ENCODE measurements around the gene STRBP. TPM values are rescaled to one million over a fixed set of nuclear protein-coding genes. Genes with fewer than 3 reads are reported as not detected.

STRBP gene
- total RNA-seq, 1 donor from 2014 or later = 56.7 TPM

DNA sequence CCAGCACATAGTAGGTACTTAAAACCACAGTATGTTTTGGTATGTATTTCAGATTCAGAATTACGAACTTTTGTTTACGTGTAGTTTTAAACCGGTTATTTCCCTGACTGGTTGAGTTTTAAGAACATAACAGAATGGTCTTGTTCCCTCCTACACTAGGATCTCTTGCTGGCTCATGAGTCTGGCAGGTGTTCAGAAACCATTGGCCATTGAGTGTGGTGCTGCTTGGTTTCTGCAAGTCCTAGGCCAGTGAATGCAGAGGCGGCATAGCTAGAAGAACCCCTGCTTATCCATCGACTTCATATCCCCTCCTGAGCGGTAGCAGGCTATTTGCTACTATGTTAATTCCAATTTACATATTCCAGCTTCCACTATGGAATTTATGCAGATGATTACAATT lies 169.3 kb downstream of the STRBP start:
- Mint-ChIP-seq H3K9me3 (no peaks in the 10 kb centered on the region), H3K4me1 (ENCODE audit: unreplicated experiment) (peaks cover 15% of the 10 kb centered on the region), H3K4me3 (no peak overlapping the region), H3K27me3 (no peaks in the 10 kb centered on the region), H3K36me3 (peaks cover 30% of the 10 kb centered on the region), H3K27ac (peak overlapping the region; percentile 4)
- TF ChIP-seq, protein P1, sequence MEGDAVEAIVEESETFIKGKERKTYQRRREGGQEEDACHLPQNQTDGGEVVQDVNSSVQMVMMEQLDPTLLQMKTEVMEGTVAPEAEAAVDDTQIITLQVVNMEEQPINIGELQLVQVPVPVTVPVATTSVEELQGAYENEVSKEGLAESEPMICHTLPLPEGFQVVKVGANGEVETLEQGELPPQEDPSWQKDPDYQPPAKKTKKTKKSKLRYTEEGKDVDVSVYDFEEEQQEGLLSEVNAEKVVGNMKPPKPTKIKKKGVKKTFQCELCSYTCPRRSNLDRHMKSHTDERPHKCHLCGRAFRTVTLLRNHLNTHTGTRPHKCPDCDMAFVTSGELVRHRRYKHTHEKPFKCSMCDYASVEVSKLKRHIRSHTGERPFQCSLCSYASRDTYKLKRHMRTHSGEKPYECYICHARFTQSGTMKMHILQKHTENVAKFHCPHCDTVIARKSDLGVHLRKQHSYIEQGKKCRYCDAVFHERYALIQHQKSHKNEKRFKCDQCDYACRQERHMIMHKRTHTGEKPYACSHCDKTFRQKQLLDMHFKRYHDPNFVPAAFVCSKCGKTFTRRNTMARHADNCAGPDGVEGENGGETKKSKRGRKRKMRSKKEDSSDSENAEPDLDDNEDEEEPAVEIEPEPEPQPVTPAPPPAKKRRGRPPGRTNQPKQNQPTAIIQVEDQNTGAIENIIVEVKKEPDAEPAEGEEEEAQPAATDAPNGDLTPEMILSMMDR (conservative IDR thresholded peaks at IDR 0.05) = no peak
- DNase-seq (ENCODE audit: extremely low spot score, unreplicated experiment) = no peak

DNA sequence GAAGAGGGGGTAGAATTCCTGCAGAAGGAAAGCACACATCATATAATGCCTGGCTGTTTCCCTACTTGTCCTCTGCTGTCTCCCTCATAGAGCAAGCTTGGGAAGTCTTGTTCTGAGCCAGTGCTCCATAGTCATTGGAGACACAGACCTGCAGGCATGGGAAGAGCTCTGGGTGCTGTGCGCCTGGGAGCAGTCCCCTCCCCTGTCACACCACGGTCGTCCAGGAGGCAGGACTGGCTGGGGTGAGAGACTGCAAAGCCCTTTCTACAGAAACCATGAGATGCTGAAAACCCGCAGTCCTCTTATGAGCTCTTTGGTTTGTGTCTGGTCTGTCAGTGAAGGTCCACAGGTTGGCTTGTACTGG lies 170.3 kb downstream of the STRBP start:
- no peak overlapping the region for H3K4me3 Mint-ChIP-seq
- no peaks in the 10 kb centered on the region for H3K9me3 Mint-ChIP-seq
- H3K4me1 Mint-ChIP-seq (ENCODE audit: unreplicated experiment) = peaks cover 13% of the 10 kb centered on the region
- H3K27me3 Mint-ChIP-seq = no peaks in the 10 kb centered on the region
- TF ChIP-seq, protein P1 (conservative IDR thresholded peaks at IDR 0.05) = no peak
- no peak overlapping the region for H3K27ac Mint-ChIP-seq
- peaks cover 37% of the 10 kb centered on the region for H3K36me3 Mint-ChIP-seq
- no peak for DNase-seq (ENCODE audit: extremely low spot score, unreplicated experiment)

DNA sequence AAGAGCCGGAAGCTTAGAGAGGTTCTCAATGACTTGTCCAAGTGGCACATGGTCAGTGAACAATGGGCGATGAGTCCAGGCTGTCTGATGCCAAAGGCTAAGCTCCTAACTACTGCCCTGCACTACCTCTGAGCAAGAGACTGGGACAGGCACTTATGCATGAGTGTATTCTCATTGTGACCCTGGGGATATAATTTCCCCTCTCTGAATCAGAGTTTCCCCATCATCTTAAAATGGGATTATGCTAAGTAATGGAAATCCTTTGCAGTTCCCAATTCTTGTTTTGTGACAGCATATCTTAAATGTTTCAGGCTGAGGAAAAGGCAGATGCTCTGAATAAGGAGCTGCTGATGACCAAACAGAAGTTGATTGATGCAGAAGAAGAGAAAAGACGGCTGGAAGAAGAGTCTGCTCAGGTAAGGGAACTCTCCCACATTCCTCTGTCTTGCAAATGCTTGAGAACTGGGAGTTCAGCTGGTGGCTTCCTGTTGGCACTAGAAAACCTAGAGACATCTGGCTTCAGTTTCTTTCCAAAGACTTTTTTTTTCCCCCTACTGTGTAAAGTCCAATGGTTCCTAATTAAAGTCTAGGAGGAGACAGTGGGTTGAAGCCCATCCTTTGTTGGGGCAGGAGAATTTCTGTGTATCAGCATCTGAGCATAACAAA lies 170.8 kb downstream of the STRBP start:
- H3K4me3 Mint-ChIP-seq = no peak overlapping the region
- TF ChIP-seq, protein P1 (conservative IDR thresholded peaks at IDR 0.05) = no peak
- no peak overlapping the region for H3K27ac Mint-ChIP-seq
- no peak for DNase-seq (ENCODE audit: extremely low spot score, unreplicated experiment)
- peaks cover 8% of the 10 kb centered on the region for H3K4me1 Mint-ChIP-seq (ENCODE audit: unreplicated experiment)
- H3K36me3 Mint-ChIP-seq = peaks cover 36% of the 10 kb centered on the region
- no peaks in the 10 kb centered on the region for H3K9me3 Mint-ChIP-seq
- H3K27me3 Mint-ChIP-seq = no peaks in the 10 kb centered on the region

DNA sequence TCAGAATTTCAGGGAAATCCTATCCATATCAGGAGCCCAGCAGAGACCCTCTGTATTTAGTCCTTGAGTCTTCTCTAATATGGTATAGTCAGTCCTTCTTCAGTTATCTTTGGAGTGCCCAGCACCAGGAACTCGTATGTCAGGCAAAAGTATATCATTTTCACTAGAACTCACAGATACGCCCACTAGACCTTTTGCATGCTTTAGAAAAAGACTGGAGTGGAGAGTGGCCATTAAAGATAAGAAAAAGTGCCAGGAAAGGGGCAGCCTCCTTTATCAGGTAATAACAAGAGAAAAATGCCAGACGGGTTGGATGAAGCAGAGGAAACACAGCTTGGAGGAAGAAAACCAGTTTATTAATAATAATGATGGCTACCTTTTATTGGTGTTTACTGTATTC lies 171.4 kb downstream of the STRBP start:
- no peak for DNase-seq (ENCODE audit: extremely low spot score, unreplicated experiment)
- no peak overlapping the region for H3K27ac Mint-ChIP-seq
- H3K4me3 Mint-ChIP-seq = no peak overlapping the region
- peaks cover 42% of the 10 kb centered on the region for H3K36me3 Mint-ChIP-seq
- H3K4me1 Mint-ChIP-seq (ENCODE audit: unreplicated experiment) = peaks cover 3% of the 10 kb centered on the region
- TF ChIP-seq, protein P1 (conservative IDR thresholded peaks at IDR 0.05) = no peak
- H3K27me3 Mint-ChIP-seq = no peaks in the 10 kb centered on the region
- no peaks in the 10 kb centered on the region for H3K9me3 Mint-ChIP-seq

DNA sequence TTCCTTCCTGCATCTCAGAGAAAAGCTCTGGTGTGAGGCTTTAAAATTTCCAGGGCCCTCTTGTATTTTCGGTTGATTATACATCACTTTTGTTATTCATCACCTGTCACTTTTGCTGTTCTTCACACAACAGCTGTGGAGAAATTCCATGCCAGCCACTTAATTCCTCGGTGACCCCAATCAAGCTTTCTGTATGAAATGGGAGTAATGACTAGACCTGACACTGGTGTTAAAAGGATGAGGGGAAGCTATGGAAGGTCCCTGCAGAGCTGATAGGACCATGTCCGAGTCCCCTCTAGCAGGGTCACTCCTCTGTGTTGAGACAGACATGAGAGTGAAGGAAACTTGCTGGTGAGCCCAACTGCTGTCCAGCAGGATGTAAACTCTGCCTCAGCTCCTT lies 175.2 kb downstream of the STRBP start:
- H3K36me3 Mint-ChIP-seq = peaks cover 50% of the 10 kb centered on the region
- no peak overlapping the region for H3K4me3 Mint-ChIP-seq
- H3K27ac Mint-ChIP-seq = no peak overlapping the region
- TF ChIP-seq, protein P1 (conservative IDR thresholded peaks at IDR 0.05) = no peak
- no peak for DNase-seq (ENCODE audit: extremely low spot score, unreplicated experiment)
- H3K9me3 Mint-ChIP-seq = no peaks in the 10 kb centered on the region
- H3K4me1 Mint-ChIP-seq (ENCODE audit: unreplicated experiment) = peaks cover 12% of the 10 kb centered on the region
- H3K27me3 Mint-ChIP-seq = no peaks in the 10 kb centered on the region

All from type B pancreatic cell (in vitro differentiated cells).